Esophagus muscularis mucosa (tissue), 4 donors: ENCODE data around the gene PRSS36.

Source experiments
- CTCF ChIP-seq, 3 experiments: fragments of 200-600 bp in 2 of 3; fragments of 450-650 bp in 1 of 3; sonication (generic) in 2 of 3; IDR thresholded peaks; one replicate each; pipeline ENCODE4 v1.5.1; 2017 to 2019; ENCODE audit warnings: antibody characterized with exemption in 3 of 3, mild to moderate bottlenecking in 2 of 3, moderate library complexity in 1 of 3
- EP300 ChIP-seq: sonication (generic); formaldehyde crosslinking; IDR thresholded peaks from one replicate; pipeline ENCODE4 v1.6.1; 2017; ENCODE audit warnings: antibody characterized with exemption
- POLR2AphosphoS5 ChIP-seq, 2 donors: sonication (generic); formaldehyde crosslinking; IDR thresholded peaks; one replicate each; pipeline ENCODE4 v1.6.1; 2017; ENCODE audit warnings: antibody characterized with exemption in 2 of 2

GRCh38 chr16:31109622-31110021 is 40.2 kb downstream of the PRSS36 start:
- TF ChIP-seq CTCF (IDR thresholded peaks at IDR 0.05) (no peak), POLR2AphosphoS5 (IDR thresholded peaks at IDR 0.05) (no peak), EP300 (no peak)
